BE2C (cell line): ENCODE measurements around the gene CABLES1. TPM values are rescaled to one million over a fixed set of nuclear protein-coding genes. Genes with fewer than 3 reads are reported as not detected.
A peak's percentile ranks its signal among the peaks of the same experiment; 100 is the strongest.
"Not testable (repeated sequence)": the region's sequence is repeated elsewhere in the genome, so short reads cannot be mapped to it uniquely, and the experiment has no call there.

Experiments used
- DNase-seq: peaks from one replicate; pipeline ENCODE4 v3.0.0-alpha.2; 2020
- H3K27me3 ChIP-seq: fragments of 250-450 bp; sonication (Bioruptor Pico); 2 replicates; pipeline ENCODE4 v1.5.1; 2020; ENCODE audit warnings: mild to moderate bottlenecking
- H3K36me3 ChIP-seq: fragments of 250-450 bp; sonication (Bioruptor Pico); 2 replicates; pipeline ENCODE4 v1.5.1; 2020; ENCODE audit warnings: mild to moderate bottlenecking
- H3K4me1 ChIP-seq: fragments of 250-450 bp; sonication (Bioruptor Pico); 2 replicates; pipeline ENCODE4 v1.5.1; 2020
- H3K4me3 ChIP-seq: 2 replicates; pipeline ENCODE4 v1.5.1; 2011; ENCODE audit warnings: low read depth, low read length
- H3K9me3 ChIP-seq: fragments of 250-450 bp; sonication (Bioruptor Pico); 2 replicates; pipeline ENCODE4 v1.5.1; 2020
- polyA plus RNA-seq: library from polyadenylated mRNA; unstranded; fragments of >200 nt; gene quantifications from one replicate; pipeline ENCODE4 v1.2.1, GENCODE V29; 2012; ENCODE audit warnings: low read depth, missing spikeins; ENCODE audit not compliant: insufficient read length, insufficient read depth
- TF ChIP-seq, protein P1 (sequence below): IDR thresholded peaks from 2 replicates; pipeline ENCODE4 v1.5.1; 2012; ENCODE audit warnings: mild to moderate bottlenecking, low read depth, low read length

Gene CABLES1, protein sequence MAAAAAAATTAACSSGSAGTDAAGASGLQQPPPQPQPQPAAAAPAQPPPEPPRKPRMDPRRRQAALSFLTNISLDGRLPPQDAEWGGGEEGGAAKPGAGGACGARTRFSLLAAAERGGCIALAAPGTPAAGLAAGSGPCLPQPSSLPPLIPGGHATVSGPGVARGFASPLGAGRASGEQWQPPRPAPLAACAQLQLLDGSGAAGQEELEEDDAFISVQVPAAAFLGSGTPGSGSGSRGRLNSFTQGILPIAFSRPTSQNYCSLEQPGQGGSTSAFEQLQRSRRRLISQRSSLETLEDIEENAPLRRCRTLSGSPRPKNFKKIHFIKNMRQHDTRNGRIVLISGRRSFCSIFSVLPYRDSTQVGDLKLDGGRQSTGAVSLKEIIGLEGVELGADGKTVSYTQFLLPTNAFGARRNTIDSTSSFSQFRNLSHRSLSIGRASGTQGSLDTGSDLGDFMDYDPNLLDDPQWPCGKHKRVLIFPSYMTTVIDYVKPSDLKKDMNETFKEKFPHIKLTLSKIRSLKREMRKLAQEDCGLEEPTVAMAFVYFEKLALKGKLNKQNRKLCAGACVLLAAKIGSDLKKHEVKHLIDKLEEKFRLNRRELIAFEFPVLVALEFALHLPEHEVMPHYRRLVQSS
- polyA plus RNA-seq: 18.5 TPM

DNA sequence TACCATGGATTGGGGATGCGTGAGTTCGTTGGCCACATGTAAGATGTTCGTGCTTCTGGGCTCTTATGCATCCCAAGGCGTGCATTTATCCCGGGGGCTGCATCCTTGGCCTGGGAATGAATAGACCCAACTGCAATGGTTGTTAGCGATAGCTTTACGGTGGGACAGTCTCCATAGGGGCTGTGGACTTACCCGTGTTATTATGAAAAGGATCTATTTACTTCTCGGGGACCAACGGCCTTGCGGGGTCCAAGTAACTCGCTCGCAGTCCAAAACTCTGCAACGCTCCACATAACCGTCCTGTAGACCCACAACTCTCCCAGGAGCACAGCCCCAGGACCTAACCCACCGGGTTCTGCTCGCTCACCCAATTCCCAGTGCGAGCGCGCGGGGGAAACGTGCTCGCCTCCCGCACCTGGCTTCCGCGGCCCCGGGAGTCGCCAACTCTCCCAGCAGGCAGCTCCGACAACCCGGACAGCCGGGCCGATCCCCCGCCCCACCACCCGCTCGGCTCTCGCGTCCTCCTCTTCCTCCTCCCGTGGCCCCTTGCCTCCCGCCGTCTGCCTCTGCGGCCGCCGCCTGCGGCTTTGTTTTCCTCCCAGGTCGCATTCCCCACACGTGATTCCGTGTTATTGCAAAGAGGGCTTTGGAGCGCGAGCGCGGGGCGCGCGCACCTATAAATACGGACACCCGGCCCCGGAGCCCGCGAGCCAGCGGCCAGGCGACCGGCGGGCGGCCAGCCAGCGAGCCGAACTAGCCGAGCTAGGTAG is at the start of gene CABLES1:
Gene CABLES1 (plus strand): TSS at position 706 of the 770 bp plus-strand sequence. CDS start 278 bp downstream, outside the sequence.
- H3K9me3 ChIP-seq: no peaks in the 10 kb centered on the region
- peaks cover 10% of the 10 kb centered on the region for H3K4me1 ChIP-seq
- H3K27me3 ChIP-seq: 0 out of 2 replicates have a peak, but pooled peaks cover 6% of the 10 kb centered on the region
- H3K4me3 ChIP-seq: peak within 1 kb of the TSS; percentile 69
- peak; percentile 61 for DNase-seq
- no peaks in the 10 kb centered on the region for H3K36me3 ChIP-seq
- TF ChIP-seq, protein P1, sequence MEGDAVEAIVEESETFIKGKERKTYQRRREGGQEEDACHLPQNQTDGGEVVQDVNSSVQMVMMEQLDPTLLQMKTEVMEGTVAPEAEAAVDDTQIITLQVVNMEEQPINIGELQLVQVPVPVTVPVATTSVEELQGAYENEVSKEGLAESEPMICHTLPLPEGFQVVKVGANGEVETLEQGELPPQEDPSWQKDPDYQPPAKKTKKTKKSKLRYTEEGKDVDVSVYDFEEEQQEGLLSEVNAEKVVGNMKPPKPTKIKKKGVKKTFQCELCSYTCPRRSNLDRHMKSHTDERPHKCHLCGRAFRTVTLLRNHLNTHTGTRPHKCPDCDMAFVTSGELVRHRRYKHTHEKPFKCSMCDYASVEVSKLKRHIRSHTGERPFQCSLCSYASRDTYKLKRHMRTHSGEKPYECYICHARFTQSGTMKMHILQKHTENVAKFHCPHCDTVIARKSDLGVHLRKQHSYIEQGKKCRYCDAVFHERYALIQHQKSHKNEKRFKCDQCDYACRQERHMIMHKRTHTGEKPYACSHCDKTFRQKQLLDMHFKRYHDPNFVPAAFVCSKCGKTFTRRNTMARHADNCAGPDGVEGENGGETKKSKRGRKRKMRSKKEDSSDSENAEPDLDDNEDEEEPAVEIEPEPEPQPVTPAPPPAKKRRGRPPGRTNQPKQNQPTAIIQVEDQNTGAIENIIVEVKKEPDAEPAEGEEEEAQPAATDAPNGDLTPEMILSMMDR: no peak

DNA sequence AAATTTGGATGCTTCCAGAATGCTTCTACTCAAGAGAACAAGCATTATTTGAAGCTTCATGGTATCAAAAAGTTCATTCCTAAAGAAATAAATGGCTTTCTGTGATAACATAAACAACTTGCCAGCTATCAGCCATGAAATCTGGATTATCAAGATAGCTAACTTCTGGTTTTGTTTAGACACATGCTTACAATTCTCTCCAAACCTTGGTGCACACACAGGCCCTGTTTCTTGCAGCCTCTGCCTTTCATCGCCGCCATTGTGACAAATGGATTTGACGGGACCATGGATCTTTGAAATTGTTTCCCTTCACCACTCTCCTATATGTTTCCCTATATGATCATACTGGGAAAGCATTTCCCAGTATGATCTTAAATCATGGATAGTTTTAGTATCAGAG is 47.9 kb upstream of the CABLES1 start:
- H3K36me3 ChIP-seq: no peaks in the 10 kb centered on the region
- no peak overlapping the region for H3K4me3 ChIP-seq
- H3K9me3 ChIP-seq: no peaks in the 10 kb centered on the region
- DNase-seq: peak; percentile 9
- TF ChIP-seq, protein P1: no peak
- H3K27me3 ChIP-seq: no peaks in the 10 kb centered on the region
- no peaks in the 10 kb centered on the region for H3K4me1 ChIP-seq

DNA sequence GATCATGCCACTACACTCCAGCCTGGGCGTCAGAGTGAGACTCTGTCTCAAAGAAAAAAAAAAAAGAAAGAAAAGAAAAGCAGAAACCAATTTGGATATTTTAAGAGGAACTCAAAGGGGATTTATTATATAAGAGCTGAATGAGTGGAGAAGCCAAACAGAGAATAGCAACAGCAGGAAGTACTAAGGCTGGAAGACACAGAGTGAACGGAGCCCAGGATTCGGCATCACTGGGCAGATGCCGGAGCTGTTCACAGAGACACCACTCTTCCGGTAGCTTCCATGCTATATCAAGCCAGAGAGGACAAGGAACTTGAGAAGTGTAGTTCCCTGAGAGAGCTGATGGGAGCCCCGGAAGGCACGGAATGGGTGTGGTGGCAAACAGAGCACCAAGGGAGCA is 47.0 kb upstream of the CABLES1 start:
- no peak for DNase-seq
- H3K4me1 ChIP-seq: no peaks in the 10 kb centered on the region
- H3K27me3 ChIP-seq: no peaks in the 10 kb centered on the region
- H3K4me3 ChIP-seq: no peak overlapping the region
- TF ChIP-seq, protein P1: no peak
- H3K9me3 ChIP-seq: no peaks in the 10 kb centered on the region
- H3K36me3 ChIP-seq: no peaks in the 10 kb centered on the region

DNA sequence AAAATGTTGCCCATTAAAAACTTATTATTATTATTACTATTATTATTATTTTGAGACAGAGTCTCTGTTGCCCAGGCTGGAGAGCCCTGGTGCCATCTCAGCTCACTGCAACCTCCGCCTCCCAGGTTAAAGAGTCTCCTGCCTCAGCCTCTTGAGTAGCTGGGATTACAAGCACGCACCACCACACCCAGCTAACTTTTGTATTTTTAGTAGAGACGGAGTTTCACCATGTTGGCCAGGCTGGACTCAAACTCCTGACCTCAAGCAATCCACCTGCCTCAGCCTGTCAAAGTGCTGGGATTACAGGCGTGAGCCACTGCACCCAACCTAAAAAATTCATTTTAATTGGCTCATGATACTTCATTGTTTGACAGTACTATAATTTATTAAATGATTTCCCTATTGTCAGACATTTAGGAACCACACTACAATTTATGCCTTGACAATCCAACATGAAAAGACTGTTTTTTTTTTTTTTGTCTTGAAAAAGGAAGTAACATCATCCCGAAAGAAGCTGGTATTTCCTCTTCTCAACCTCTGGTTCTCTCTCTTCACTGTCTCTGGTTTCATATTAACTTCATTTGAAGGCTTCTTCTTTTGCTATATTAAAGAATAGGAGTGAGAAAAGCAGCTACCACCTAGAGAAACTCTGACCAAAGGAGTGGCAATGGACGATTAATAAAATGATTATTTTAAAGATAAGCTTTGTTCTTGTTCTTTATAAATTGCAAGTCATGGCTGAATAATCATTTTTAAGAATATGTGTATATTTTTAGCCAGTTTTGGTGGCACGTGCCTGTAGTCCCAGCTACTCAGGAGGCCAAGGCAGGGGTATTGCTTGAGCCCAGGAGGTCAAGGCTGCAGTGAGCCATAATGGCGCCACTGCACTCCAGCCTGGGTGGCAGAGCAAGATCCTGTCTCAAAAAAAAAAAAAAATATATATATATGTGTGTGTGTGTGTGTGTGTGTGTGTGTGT is 44.0 kb upstream of the CABLES1 start:
- H3K9me3 ChIP-seq, DNase-seq, H3K4me3 ChIP-seq, H3K4me1 ChIP-seq, H3K36me3 ChIP-seq, H3K27me3 ChIP-seq: not testable (repeated sequence)

DNA sequence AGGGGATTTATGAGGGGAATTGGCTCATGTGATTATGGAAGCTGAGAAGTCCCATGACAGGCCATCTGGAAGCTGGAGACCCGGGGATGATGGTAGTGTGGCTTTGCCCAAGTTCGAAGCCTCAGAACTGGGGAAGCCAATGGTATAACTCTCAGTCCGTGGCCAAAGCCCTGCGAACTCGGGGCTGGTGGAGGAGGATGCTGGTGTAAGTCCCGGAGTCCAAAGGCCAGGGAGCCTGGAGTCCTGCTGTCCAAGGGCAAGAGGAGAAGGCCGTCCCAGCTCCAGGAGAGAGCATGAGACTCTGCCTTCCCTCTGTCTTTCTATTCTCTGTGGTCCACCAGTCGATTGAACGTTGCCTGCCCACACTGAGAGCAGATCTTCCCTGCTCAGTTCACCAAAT is 43.2 kb upstream of the CABLES1 start:
- Histone ChIP-seq H3K4me3 (no peak overlapping the region), H3K9me3 (no peaks in the 10 kb centered on the region), H3K36me3 (no peaks in the 10 kb centered on the region), H3K4me1 (no peaks in the 10 kb centered on the region), H3K27me3 (no peaks in the 10 kb centered on the region)
- DNase-seq: no peak
- TF ChIP-seq, protein P1: no peak

DNA sequence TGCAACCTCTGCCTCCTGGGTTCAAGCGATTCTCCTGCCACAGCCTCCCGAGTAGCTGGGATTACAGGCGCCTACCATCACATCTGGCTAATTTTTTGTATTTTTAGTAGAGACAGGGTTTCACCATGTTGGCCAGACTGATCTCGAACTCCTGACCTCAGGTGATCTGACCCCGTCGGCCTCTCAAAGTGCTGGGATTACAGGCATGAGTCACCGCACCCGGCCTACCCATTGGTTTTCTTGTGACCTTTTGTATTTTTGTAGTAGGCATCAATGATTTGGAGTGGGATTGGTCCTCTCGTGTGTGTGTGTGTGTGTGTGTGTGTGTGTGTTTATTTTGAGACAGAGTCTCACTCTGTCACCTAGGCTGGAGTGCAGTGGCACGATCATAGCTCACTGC is 42.2 kb upstream of the CABLES1 start:
- not testable (repeated sequence) for DNase-seq, H3K4me1 ChIP-seq, H3K27me3 ChIP-seq, H3K9me3 ChIP-seq, H3K4me3 ChIP-seq, H3K36me3 ChIP-seq
